K562 (cell line): ENCODE data around the gene ASAH2. TPM values are rescaled to one million over a fixed set of nuclear protein-coding genes. Genes with fewer than 3 reads are reported as not detected.
A peak's percentile ranks its signal among the peaks of the same experiment; 100 is the strongest.

Experiments
- CTBP1 ChIP-seq: fragments of 450-650 bp; IDR thresholded peaks from 2 replicates; pipeline ENCODE4 v1.6.1; 2016; ENCODE audit warnings: borderline replicate concordance
- GATAD2A ChIP-seq: fragments of 450-650 bp; IDR thresholded peaks from 2 replicates; pipeline ENCODE4 v1.6.1; 2017
- IFI16 ChIP-seq: fragments of 250-450 bp; sonication (Bioruptor Pico); IDR thresholded peaks from 2 replicates; pipeline ENCODE4 v2.1.2; 2022; ENCODE audit warnings: mild to moderate bottlenecking, inconsistent platforms
- MEF2D ChIP-seq: conservative IDR thresholded peaks from 2 replicates; pipeline ENCODE4 v1.6.1; 2016; ENCODE audit warnings: low read depth, missing genetic modification characterization, missing compliant biosample characterization
- NCOR1 ChIP-seq: fragments of 450-650 bp; IDR thresholded peaks from 2 replicates; pipeline ENCODE4 v1.6.1; 2016; ENCODE audit warnings: mild to moderate bottlenecking, moderate library complexity
- PRMT5 ChIP-seq: sonication (generic); formaldehyde crosslinking; IDR thresholded peaks from 2 replicates; pipeline ENCODE4 v1.5.0; 2020; ENCODE audit warnings: missing genetic modification reagents
- SOX6 ChIP-seq: fragments of 450-650 bp; IDR thresholded peaks from 2 replicates; pipeline ENCODE4 v1.6.1; 2014; ENCODE audit warnings: mild to moderate bottlenecking
- SPI1 ChIP-seq: IDR thresholded peaks from 2 replicates; pipeline ENCODE4 v1.6.1; 2011; ENCODE audit warnings: low read depth, low read length, control low read depth, borderline replicate concordance
- TBL1XR1 ChIP-seq, 2 experiments: IDR thresholded peaks; 2 replicates each; pipeline ENCODE4 v1.6.1; 2012; ENCODE audit warnings: improper control_type of control experiment in 2 of 2, low read length in 2 of 2, mild to moderate bottlenecking in 1 of 2
- TEAD4 ChIP-seq, 2 experiments: sonication (generic) in 1 of 2; formaldehyde crosslinking in 1 of 2; IDR thresholded peaks; 2 replicates each; pipeline versions ENCODE4 v1.6.1 to v1.8.0; 2012 to 2022; ENCODE audit warnings: borderline replicate concordance in 1 of 2, inconsistent platforms in 1 of 2, low read length in 1 of 2, mild to moderate bottlenecking in 1 of 2, missing genetic modification reagents in 1 of 2
- U2AF1 ChIP-seq: fragments of 200-400 bp; formaldehyde crosslinking; optimal IDR thresholded peaks from 2 replicates; pipeline ENCODE3; 2017; ENCODE audit warnings: mild to moderate bottlenecking, low read depth, low read length, moderate library complexity
- polyA plus RNA-seq, 8 experiments: library from polyadenylated mRNA; depleted of rRNA in 4 of 8; stranded (reverse) in 5 of 8; unstranded in 3 of 8; fragments of >200 nt; fragmentation: Nextera tagmentation in 2 of 8; fragmentation: Illumina TruSeq in 1 of 8; extraction: Ambion mirVana in 2 of 8; extraction: Trizol in 1 of 8; gene quantifications; 2 replicates each; pipeline versions ENCODE4 v1.2.1 to v1.2.3, GENCODE V29; 2011 to 2014; ENCODE audit warnings: inconsistent platforms in 1 of 8, missing spikeins in 1 of 8
- total RNA-seq, 7 experiments: library from RNA; depleted of rRNA in 6 of 7; stranded (reverse); fragments of >200 nt in 6 of 7; fragmentation: Illumina TruSeq in 2 of 7; extraction: Trizol in 2 of 7; gene quantifications; 2 replicates each; pipeline versions ENCODE4 v1.2.1 to v1.2.3, GENCODE V29; 2011 to 2021; ENCODE audit warnings: low replicate concordance in 1 of 7
- TF ChIP-seq, protein P1 (sequence below): sonication (generic); IDR thresholded peaks from 2 replicates; pipeline ENCODE4 v1.6.1; 2016
- TF ChIP-seq, protein P2 (sequence below), 2 experiments: fragments of 450-650 bp; IDR thresholded peaks; 2 replicates each; pipeline ENCODE4 v1.6.1; 2016; ENCODE audit warnings: mild to moderate bottlenecking in 2 of 2, borderline replicate concordance in 1 of 2, low read depth in 1 of 2, moderate library complexity in 1 of 2

ASAH2 gene
- total and polyA plus RNA-seq, 9 of the 15 experiments (the other 6 are each of a cell fraction or from before 2014, with no cell fraction given), result 2.5 to 12.0 (median 8.5) TPM

- peak in 1 of 2 experiments; percentile 74; a peak in 2 of 4 replicates for TF ChIP-seq TBL1XR1 (IDR thresholded peaks at IDR 0.05; ENCODE audit: low read length in 2 of 2)
- TF ChIP-seq TEAD4 (IDR thresholded peaks at IDR 0.05; ENCODE audit: low read length), result peak; percentile 27; the same call in 1 of the 2 replicates
- TF ChIP-seq TEAD4 (CRISPR knock-in tag; IDR thresholded peaks at IDR 0.05; ENCODE audit: borderline replicate concordance), result no peak
- peak; percentile 84 for TF ChIP-seq SPI1
- TF ChIP-seq, protein P1, sequence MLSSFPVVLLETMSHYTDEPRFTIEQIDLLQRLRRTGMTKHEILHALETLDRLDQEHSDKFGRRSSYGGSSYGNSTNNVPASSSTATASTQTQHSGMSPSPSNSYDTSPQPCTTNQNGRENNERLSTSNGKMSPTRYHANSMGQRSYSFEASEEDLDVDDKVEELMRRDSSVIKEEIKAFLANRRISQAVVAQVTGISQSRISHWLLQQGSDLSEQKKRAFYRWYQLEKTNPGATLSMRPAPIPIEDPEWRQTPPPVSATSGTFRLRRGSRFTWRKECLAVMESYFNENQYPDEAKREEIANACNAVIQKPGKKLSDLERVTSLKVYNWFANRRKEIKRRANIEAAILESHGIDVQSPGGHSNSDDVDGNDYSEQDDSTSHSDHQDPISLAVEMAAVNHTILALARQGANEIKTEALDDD, result peak; percentile 78
- TF ChIP-seq NCOR1, result peak; percentile 45
- no peak for TF ChIP-seq PRMT5 (CRISPR knock-in tag)
- TF ChIP-seq, protein P2, sequence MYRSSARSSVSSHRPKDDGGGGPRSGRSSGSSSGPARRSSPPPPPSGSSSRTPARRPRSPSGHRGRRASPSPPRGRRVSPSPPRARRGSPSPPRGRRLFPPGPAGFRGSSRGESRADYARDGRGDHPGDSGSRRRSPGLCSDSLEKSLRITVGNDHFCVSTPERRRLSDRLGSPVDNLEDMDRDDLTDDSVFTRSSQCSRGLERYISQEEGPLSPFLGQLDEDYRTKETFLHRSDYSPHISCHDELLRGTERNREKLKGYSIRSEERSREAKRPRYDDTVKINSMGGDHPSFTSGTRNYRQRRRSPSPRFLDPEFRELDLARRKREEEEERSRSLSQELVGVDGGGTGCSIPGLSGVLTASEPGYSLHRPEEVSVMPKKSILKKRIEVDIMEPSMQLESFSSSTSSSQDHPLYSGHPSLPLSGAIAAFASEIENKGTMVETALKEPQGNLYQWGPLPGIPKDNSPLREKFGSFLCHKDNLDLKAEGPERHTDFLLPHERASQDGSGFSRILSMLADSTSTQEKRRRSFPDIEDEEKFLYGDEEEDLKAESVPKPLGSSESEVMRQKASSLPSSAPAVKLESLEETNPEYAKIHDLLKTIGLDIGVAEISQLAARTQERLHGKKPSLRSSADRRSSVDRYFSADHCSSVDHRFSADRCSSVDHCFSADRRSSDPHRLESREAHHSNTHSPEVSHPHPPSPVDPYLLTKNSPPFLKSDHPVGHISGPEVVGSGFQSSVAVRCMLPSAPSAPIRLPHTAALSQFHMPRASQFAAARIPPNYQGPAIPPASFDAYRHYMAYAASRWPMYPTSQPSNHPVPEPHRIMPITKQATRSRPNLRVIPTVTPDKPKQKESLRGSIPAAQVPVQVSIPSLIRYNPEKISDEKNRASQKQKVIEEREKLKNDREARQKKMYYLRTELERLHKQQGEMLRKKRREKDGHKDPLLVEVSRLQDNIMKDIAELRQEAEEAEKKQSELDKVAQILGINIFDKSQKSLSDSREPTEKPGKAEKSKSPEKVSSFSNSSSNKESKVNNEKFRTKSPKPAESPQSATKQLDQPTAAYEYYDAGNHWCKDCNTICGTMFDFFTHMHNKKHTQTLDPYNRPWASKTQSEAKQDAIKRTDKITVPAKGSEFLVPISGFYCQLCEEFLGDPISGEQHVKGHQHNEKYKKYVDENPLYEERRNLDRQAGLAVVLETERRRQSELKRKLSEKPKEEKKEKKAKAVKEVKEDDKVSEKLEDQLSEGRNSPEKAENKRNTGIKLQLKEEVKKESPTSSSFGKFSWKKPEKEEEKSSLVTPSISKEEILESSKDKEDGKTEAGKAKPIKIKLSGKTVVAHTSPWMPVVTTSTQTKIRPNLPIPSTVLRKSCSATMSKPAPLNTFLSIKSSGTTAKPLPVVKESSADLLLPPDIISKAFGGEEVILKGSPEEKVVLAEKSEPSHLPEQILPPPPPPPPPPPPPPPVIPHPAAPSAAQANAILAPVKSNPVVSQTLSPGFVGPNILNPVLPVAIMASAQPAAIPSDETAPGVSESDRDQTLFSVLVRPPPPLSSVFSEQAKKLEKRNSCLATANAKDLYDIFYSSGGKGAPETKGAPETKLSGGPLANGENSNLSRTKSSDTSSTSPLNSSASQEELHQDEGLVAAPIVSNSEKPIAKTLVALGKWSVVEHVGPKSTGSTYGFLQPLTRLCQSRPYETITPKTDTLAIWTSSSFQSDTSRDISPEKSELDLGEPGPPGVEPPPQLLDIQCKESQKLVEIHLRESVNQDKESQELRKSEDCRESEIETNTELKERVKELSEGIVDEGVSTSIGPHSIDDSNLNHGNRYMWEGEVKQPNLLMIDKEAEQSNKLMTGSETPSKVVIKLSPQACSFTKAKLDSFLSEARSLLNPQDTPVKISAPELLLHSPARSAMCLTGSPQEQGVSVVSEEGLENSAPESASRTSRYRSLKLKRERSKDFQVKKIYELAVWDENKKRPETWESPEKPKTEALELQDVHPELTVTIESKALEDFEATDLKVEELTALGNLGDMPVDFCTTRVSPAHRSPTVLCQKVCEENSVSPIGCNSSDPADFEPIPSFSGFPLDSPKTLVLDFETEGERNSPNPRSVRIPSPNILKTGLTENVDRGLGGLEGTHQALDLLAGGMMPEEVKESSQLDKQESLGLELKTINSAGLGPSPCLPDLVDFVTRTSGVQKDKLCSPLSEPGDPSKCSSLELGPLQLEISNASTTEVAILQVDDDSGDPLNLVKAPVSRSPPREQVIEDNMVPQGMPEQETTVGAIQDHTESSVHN (IDR thresholded peaks at IDR 0.05; ENCODE audit: borderline replicate concordance in 1 of 2, low read depth in 1 of 2), result peak; percentile 17 to 68; a peak in 1 of 4 replicates
- TF ChIP-seq CTBP1, result 0 out of 2 replicates have a peak, but pooled peaks have one; percentile 15
- TF ChIP-seq U2AF1, result no peak
- no peak for TF ChIP-seq IFI16 (CRISPR knock-in tag)
- TF ChIP-seq GATAD2A, result no peak
- TF ChIP-seq SOX6, result peak; percentile 77; the same call in 1 of the 2 replicates
- TF ChIP-seq MEF2D (tag), result peak; percentile 99
Measured at GRCh38 chr10:50260791-50261281, 9.5 kb upstream of the ASAH2 start (continued).
